CD4-positive, alpha-beta T cell (primary cell): ENCODE results near the gene ARHGEF17. TPM values are rescaled to one million over a fixed set of nuclear protein-coding genes. Genes with fewer than 3 reads are reported as not detected.

ENCODE experiments used
- ATAC-seq: fragments of 200-7000 bp; cut with Tn5 transposase; one replicate; pipeline ENCODE4 v1.10.0; 2022; ENCODE audit warnings: mild to moderate bottlenecking; ENCODE audit not compliant: poor library complexity
- CTCF ChIA-PET: fragments of 350-600 bp; sonication (Branson Sonifier 250); formaldehyde crosslinking; loops from one replicate; lab custom pipeline; 2021; ENCODE audit warnings: antibody characterized with exemption, inconsistent platforms; lab: Charles Lee
- POLR2A ChIA-PET: fragments of 350-600 bp; sonication (Branson Sonifier 250); formaldehyde crosslinking; loops from one replicate; lab custom pipeline; 2021; ENCODE audit warnings: antibody characterized with exemption, inconsistent platforms; lab: Charles Lee
- DNase-seq, 14 experiments: peaks; one replicate each; pipeline ENCODE4 v3.0.0-alpha.2; 2013 to 2020; ENCODE audit warnings: mixed read lengths in 2 of 14
- H3K27ac ChIP-seq, 2 donors: one replicate each; pipeline versions ENCODE4 v1.5.1 to v1.7.0; 2013; ENCODE audit warnings: low read length in 2 of 2, low read depth in 1 of 2, mild to moderate bottlenecking in 1 of 2
- H3K27me3 ChIP-seq, 2 experiments: 1 replicate in 1 of 2; 2 replicates in 1 of 2; pipeline versions ENCODE4 v1.6.1 to v1.7.0; 2013; ENCODE audit warnings: low read length in 2 of 2, control low read depth in 1 of 2, mild to moderate bottlenecking in 1 of 2, moderate library complexity in 1 of 2; ENCODE audit not compliant: insufficient read depth in 2 of 2, control insufficient read depth in 1 of 2
- H3K36me3 ChIP-seq: one replicate; pipeline ENCODE4 v1.6.1; 2013; ENCODE audit warnings: low read length, control low read depth; ENCODE audit not compliant: insufficient read depth
- H3K4me1 ChIP-seq: one replicate; pipeline ENCODE4 v1.6.1; 2013; ENCODE audit warnings: low read length, control low read depth; ENCODE audit not compliant: insufficient read depth
- H3K4me3 ChIP-seq: one replicate; pipeline ENCODE4 v1.5.1; 2013; ENCODE audit warnings: mild to moderate bottlenecking, low read length, moderate library complexity
- H3K9me3 ChIP-seq, 2 experiments: 1 replicate in 1 of 2; 2 replicates in 1 of 2; pipeline versions ENCODE4 v1.6.1 to v1.7.0; 2013; ENCODE audit warnings: low read length in 2 of 2, mild to moderate bottlenecking in 2 of 2, control low read depth in 1 of 2, moderate library complexity in 1 of 2; ENCODE audit not compliant: control insufficient read depth in 1 of 2, insufficient read depth in 1 of 2
- H3K27ac Mint-ChIP-seq: one replicate; pipeline ENCODE4 v1.8.0; 2020; ENCODE audit warnings: mixed read lengths
- H3K27me3 Mint-ChIP-seq: one replicate; pipeline ENCODE4 v1.8.0; 2021; ENCODE audit warnings: mixed read lengths
- H3K36me3 Mint-ChIP-seq: one replicate; pipeline ENCODE4 v1.8.0; 2021; ENCODE audit warnings: low read depth, mixed read lengths
- H3K4me1 Mint-ChIP-seq: one replicate; pipeline ENCODE4 v1.8.0; 2021; ENCODE audit warnings: low read depth, mixed read lengths
- H3K4me3 Mint-ChIP-seq: one replicate; pipeline ENCODE4 v1.8.0; 2020; ENCODE audit warnings: mild to moderate bottlenecking, mixed read lengths
- H3K9me3 Mint-ChIP-seq: one replicate; pipeline ENCODE4 v1.8.0; 2020; ENCODE audit warnings: mixed read lengths
- CTCF ChIP-seq: fragments of 200-600 bp; IDR thresholded peaks from one replicate; pipeline ENCODE4 v1.8.0; 2022; ENCODE audit warnings: antibody characterized with exemption, mild to moderate bottlenecking
- intact Hi-C, 2 experiments: fragments of 100-400 bp; cut with DNase I in 1 of 2; cut with micrococcal nuclease in 1 of 2; formaldehyde crosslinking; loops; one replicate each; pipeline versions ENCODE4 v1.15.1 to v1.9.0; 2023 to 2025; cut with DNase I, micrococcal nuclease
- total RNA-seq, 174 experiments: library from RNA in 2 of 174; stranded (reverse) in 2 of 174; gene quantifications; one replicate each; pipeline ENCODE4 v1.2.3 and lab custom pipeline; 2021 to 2026

Gene ARHGEF17
- total RNA-seq, 2 experiments from 2014 or later: not detected

GRCh38 chr11:73414977-73415651 is 107.0 kb downstream of the ARHGEF17 start:
- Mint-ChIP-seq H3K4me1 (peaks cover 10% of the 10 kb centered on the region), H3K4me3 (no peak overlapping the region), H3K27me3 (no peaks in the 10 kb centered on the region), H3K9me3 (no peaks in the 10 kb centered on the region), H3K27ac (peak overlapping the region; percentile 9), H3K36me3 (peaks cover 52% of the 10 kb centered on the region)
- CTCF ChIA-PET: interaction anchor here (1.0 to 1.2 kb wide), 2 partner anchors 16 to 22 kb away, joined by 3 to 4 read pairs; no protein-coding TSS in a partner anchor
- intact Hi-C loops: no loop called here
- ATAC-seq: no peak
- no peak overlapping the region for H3K27ac ChIP-seq
- no peaks in the 10 kb centered on the region for H3K9me3 ChIP-seq
- no peaks in the 10 kb centered on the region for H3K27me3 ChIP-seq
- H3K4me1 ChIP-seq: no peaks in the 10 kb centered on the region
- POLR2A ChIA-PET: interaction anchor here (0.6 to 0.7 kb wide), 2 partner anchors 16 to 21 kb away, joined by 3 to 4 read pairs; no protein-coding TSS in a partner anchor
- no peak for TF ChIP-seq CTCF
- peaks cover 14% of the 10 kb centered on the region for H3K36me3 ChIP-seq
- DNase-seq: no peak
- H3K4me3 ChIP-seq: no peak overlapping the region

GRCh38 chr11:73415854-73416615 is 108.0 kb downstream of the ARHGEF17 start:
- no peaks in the 10 kb centered on the region for H3K4me1 ChIP-seq
- Mint-ChIP-seq H3K4me3 (no peak overlapping the region), H3K27ac (peak overlapping the region; percentile 24), H3K9me3 (no peaks in the 10 kb centered on the region), H3K27me3 (no peaks in the 10 kb centered on the region), H3K36me3 (peaks cover 50% of the 10 kb centered on the region), H3K4me1 (peaks cover 10% of the 10 kb centered on the region)
- ATAC-seq: no peak
- peaks cover 9% of the 10 kb centered on the region for H3K36me3 ChIP-seq
- no peak overlapping the region for H3K4me3 ChIP-seq
- H3K27me3 ChIP-seq: no peaks in the 10 kb centered on the region
- H3K27ac ChIP-seq: no peak overlapping the region
- intact Hi-C loops: no loop called here
- no peak for TF ChIP-seq CTCF
- ChIA-PET CTCF (interaction anchor here (1.0 kb wide), 1 partner anchor 22 kb away, joined by 4 read pairs; no protein-coding TSS in a partner anchor), POLR2A (interaction anchor here (0.6 kb wide), 1 partner anchor 15 kb away, joined by 3 read pairs; no protein-coding TSS in a partner anchor)
- no peak for DNase-seq
- H3K9me3 ChIP-seq: no peaks in the 10 kb centered on the region

GRCh38 chr11:73416786-73417185 is 108.7 kb downstream of the ARHGEF17 start:
- ChIA-PET POLR2A (no interaction called here), CTCF (no interaction called here)
- DNase-seq (no peak), ATAC-seq (no peak)
- Histone ChIP-seq H3K36me3 (peaks cover 9% of the 10 kb centered on the region), H3K27ac (no peak overlapping the region), H3K9me3 (no peaks in the 10 kb centered on the region), H3K27me3 (no peaks in the 10 kb centered on the region), H3K4me1 (no peaks in the 10 kb centered on the region), H3K4me3 (no peak overlapping the region)
- no peak for TF ChIP-seq CTCF
- no peaks in the 10 kb centered on the region for H3K9me3 Mint-ChIP-seq
- intact Hi-C loops: no loop called here
- no peak overlapping the region for H3K27ac Mint-ChIP-seq
- H3K4me1 Mint-ChIP-seq: peaks cover 10% of the 10 kb centered on the region
- no peaks in the 10 kb centered on the region for H3K27me3 Mint-ChIP-seq
- H3K4me3 Mint-ChIP-seq: no peak overlapping the region
- peaks cover 46% of the 10 kb centered on the region for H3K36me3 Mint-ChIP-seq

Other genes with a start within 250 kb of the ARHGEF17 start
- gene FCHSD2, start 166.0 kb upstream of the ARHGEF17 start, total RNA-seq: 10 to 100 TPM; 48.6 to 50.7 TPM
- not detected for gene P2RY2, start 90.0 kb upstream of the ARHGEF17 start, total RNA-seq
- gene P2RY6, start 35.9 kb upstream of the ARHGEF17 start, total RNA-seq: not detected
- gene RELT, start 68.1 kb downstream of the ARHGEF17 start, total RNA-seq: 100 to 1,000 TPM; 107 to 114 TPM